Measurements from ENCODE around the gene B4GALT3. TPM values are rescaled to one million over a fixed set of nuclear protein-coding genes. Genes with fewer than 3 reads are reported as not detected.

The B4GALT3 gene
- total and polyA plus RNA-seq, 4 donors: 25.7 to 34.6 (median 31.1) TPM

DNA sequence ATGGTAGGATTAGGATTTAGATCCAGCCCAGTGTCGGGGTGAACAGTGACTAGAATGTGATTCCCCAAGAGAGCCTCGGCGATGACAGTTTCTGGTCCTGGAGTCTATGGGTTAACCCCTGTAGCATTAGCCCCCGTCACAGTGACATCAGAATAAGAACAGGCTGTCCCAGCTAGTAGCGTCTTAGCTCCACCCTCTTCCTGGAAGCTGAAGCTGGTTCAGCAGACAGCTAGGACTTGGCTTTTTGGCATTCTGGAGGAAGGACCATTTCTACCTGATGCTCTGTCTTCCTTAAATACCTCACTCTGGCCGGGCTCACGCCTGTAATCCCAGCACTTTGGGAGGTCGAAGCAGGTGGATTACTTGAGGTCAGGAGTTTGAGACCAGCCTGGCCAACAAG lies 29.9 kb upstream of the B4GALT3 start:
- peak in 1 of 3 donors; percentile 49 for DNase-seq
- Histone ChIP-seq H3K9ac (ENCODE audit: insufficient read depth in 1 of 2, low read length in 2 of 2) (no peak overlapping the region), H3K9me3 (ENCODE audit: control insufficient read depth in 4 of 4, insufficient read depth in 3 of 4, low read length in 3 of 4) (no peaks in the 10 kb centered on the region), H3K36me3 (ENCODE audit: control insufficient read depth in 4 of 4, insufficient read depth in 4 of 4, low read length in 4 of 4) (peaks cover 21 to 61% (median 44%) of the 10 kb centered on the region in 4 donors), H3K27ac (ENCODE audit: low read depth in 1 of 2, low read length in 1 of 2) (peak overlapping the region in 1 of 2 donors; percentile 47), H3K4me1 (ENCODE audit: control insufficient read depth in 5 of 5, insufficient read depth in 5 of 5, low read length in 5 of 5) (peaks cover 4 to 15% (median 9%) of the 10 kb centered on the region in 5 donors), H3K4me3 (no peak overlapping the region), H3K27me3 (ENCODE audit: control insufficient read depth in 3 of 3, insufficient read depth in 3 of 3, low read length in 2 of 3) (no peaks in the 10 kb centered on the region)
- TF ChIP-seq, protein P1, sequence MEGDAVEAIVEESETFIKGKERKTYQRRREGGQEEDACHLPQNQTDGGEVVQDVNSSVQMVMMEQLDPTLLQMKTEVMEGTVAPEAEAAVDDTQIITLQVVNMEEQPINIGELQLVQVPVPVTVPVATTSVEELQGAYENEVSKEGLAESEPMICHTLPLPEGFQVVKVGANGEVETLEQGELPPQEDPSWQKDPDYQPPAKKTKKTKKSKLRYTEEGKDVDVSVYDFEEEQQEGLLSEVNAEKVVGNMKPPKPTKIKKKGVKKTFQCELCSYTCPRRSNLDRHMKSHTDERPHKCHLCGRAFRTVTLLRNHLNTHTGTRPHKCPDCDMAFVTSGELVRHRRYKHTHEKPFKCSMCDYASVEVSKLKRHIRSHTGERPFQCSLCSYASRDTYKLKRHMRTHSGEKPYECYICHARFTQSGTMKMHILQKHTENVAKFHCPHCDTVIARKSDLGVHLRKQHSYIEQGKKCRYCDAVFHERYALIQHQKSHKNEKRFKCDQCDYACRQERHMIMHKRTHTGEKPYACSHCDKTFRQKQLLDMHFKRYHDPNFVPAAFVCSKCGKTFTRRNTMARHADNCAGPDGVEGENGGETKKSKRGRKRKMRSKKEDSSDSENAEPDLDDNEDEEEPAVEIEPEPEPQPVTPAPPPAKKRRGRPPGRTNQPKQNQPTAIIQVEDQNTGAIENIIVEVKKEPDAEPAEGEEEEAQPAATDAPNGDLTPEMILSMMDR (IDR thresholded peaks at IDR 0.05; ENCODE audit: control extremely low read depth, extremely low read depth): no peak
- no peak for ATAC-seq (ENCODE audit: insufficient read depth, low FRiP score)
- WGBS, 2 donors: 73 to 79% methylated on average over 8 of the region's 8 CpGs

DNA sequence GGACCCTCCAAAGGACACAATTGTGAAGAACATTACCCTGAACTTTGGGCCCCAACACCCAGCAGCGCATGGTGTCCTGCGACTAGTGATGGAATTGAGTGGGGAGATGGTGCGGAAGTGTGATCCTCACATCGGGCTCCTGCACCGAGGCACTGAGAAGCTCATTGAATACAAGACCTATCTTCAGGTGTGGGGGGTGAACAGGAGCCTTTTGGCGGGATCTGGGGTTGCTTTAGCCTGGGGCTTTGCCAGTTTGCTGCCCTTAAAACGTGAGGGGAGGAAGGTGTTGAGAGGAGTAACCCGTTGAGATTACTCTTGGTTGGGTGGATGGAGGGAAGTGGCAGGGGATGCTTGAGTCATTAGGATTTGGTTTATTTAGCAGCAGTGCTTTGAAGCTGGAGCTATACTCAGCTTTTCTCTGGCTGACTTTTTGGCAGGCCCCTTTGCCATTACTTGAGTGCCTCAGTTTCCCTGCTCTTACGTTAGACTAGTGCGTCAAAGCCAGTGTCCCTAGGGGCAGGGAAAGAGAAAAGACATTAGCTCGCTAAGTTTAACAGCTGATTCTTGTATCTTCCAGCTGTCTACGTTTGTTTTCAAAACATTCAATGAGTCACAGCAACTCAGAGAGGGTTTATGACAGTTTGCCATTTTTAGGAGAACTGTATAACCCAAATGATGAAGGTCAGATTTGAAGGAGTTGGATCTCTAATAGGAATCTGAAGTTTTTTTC lies 29.3 kb upstream of the B4GALT3 start:
- Histone ChIP-seq H3K36me3 (ENCODE audit: control insufficient read depth in 4 of 4, insufficient read depth in 4 of 4, low read length in 4 of 4) (peaks cover 15 to 57% (median 40%) of the 10 kb centered on the region in 4 donors), H3K4me1 (ENCODE audit: control insufficient read depth in 5 of 5, insufficient read depth in 5 of 5, low read length in 5 of 5) (peaks cover 5 to 19% (median 9%) of the 10 kb centered on the region in 5 donors), H3K27ac (ENCODE audit: low read depth in 1 of 2, low read length in 1 of 2) (peak overlapping the region; percentile 47 to 75), H3K9me3 (ENCODE audit: control insufficient read depth in 4 of 4, insufficient read depth in 3 of 4, low read length in 3 of 4) (no peaks in the 10 kb centered on the region), H3K9ac (ENCODE audit: insufficient read depth in 1 of 2, low read length in 2 of 2) (no peak overlapping the region), H3K4me3 (no peak overlapping the region), H3K27me3 (ENCODE audit: control insufficient read depth in 3 of 3, insufficient read depth in 3 of 3, low read length in 2 of 3) (no peaks in the 10 kb centered on the region)
- DNase-seq (peak in 1 of 3 donors; percentile 53), ATAC-seq (ENCODE audit: insufficient read depth, low FRiP score) (no peak)
- WGBS, 2 donors: 85 to 90% methylated on average over 12 of the region's 12 CpGs
- TF ChIP-seq, protein P1 (IDR thresholded peaks at IDR 0.05; ENCODE audit: control extremely low read depth, extremely low read depth): no peak

DNA sequence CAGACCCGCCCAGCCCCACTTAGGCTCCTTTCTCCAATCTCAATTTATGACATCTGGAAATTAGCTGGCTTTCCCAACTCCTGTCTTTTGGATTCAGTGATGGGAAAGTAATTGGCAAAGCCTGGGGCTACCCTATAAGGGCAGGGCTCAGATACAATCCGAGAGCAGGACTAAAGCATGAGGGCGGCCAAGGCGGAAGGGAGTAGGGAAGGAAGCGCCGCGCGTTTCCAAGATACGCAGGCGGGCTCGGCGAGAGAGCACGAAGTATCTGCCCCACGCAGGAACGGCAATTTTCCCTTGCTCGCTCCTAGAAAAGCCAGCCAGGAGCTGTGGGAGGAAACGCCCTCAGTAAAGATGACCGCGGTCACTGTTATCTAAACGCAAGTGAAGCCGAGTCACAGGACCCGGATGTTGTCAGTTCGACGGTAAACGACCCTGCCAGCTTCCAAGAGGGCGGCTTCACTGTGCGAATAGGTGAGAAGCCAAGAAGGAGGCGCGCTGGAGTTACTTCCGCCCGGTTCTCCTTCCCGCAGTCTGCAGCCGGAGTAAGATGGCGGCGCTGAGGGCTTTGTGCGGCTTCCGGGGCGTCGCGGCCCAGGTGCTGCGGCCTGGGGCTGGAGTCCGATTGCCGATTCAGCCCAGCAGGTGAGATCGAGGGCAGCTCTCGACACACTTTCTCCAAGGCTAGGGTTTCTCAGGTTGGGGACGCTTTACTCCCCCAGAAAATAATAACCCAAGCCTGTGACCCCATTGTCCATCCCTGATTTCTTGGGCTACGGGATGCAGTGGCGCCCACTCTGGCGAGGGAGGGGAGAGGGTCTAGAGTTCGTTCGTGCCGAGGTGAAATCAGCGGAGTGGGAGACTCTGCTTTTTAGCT lies 24.8 kb upstream of the B4GALT3 start, which contains the start of gene NDUFS2:
Gene NDUFS2, plus strand, starts transcription at position 532 of the 877 bp plus-strand sequence. Its CDS starts 19 bp downstream, at position 551.
- peaks cover 3 to 22% (median 14%) of the 10 kb centered on the region in 4 donors for H3K36me3 ChIP-seq (ENCODE audit: control insufficient read depth in 4 of 4, insufficient read depth in 4 of 4, low read length in 4 of 4)
- ATAC-seq (ENCODE audit: insufficient read depth, low FRiP score): peak; percentile 90
- peak within 1 kb of the TSS; percentile 78 to 89 for H3K9ac ChIP-seq (ENCODE audit: insufficient read depth in 1 of 2, low read length in 2 of 2)
- TF ChIP-seq, protein P1 (IDR thresholded peaks at IDR 0.05; ENCODE audit: control extremely low read depth, extremely low read depth): no peak
- no peaks in the 10 kb centered on the region for H3K27me3 ChIP-seq (ENCODE audit: control insufficient read depth in 3 of 3, insufficient read depth in 3 of 3, low read length in 2 of 3)
- no peaks in the 10 kb centered on the region for H3K9me3 ChIP-seq (ENCODE audit: control insufficient read depth in 4 of 4, insufficient read depth in 3 of 4, low read length in 3 of 4)
- H3K4me1 ChIP-seq (ENCODE audit: control insufficient read depth in 5 of 5, insufficient read depth in 5 of 5, low read length in 5 of 5): peaks cover 9 to 62% (median 40%) of the 10 kb centered on the region in 5 donors
- WGBS, 2 donors: 2% methylated on average over 52 to 53 of the region's 53 CpGs
- H3K4me3 ChIP-seq: peak within 1 kb of the TSS; percentile 84
- peak within 1 kb of the TSS; percentile 94 to 99 for H3K27ac ChIP-seq (ENCODE audit: low read depth in 1 of 2, low read length in 1 of 2)
- DNase-seq: peak; percentile 99 to 100 (median 100)

Measured in lung (tissue), 12 donors.